Gastrocnemius medialis (tissue), 4 donors: ENCODE measurements around the gene METTL9.

Experiments
- POLR2A ChIP-seq, 2 donors: fragments of 450-650 bp; IDR thresholded peaks; one replicate each; pipeline ENCODE4 v1.6.1; 2017; ENCODE audit warnings: antibody characterized with exemption in 2 of 2, mild to moderate bottlenecking in 2 of 2, moderate library complexity in 2 of 2
- TF ChIP-seq, protein P1 (sequence below), 5 experiments: fragments of 450-650 bp in 3 of 5; fragments of 200-600 bp in 2 of 5; sonication (generic) in 2 of 5; IDR thresholded peaks in 4 of 5; conservative IDR thresholded peaks in 1 of 5; 1 replicate in 4 of 5; 2 replicates in 1 of 5; pipeline ENCODE4 v1.5.1; 2016 to 2019; ENCODE audit warnings: antibody characterized with exemption in 5 of 5, mild to moderate bottlenecking in 3 of 5, moderate library complexity in 3 of 5

DNA sequence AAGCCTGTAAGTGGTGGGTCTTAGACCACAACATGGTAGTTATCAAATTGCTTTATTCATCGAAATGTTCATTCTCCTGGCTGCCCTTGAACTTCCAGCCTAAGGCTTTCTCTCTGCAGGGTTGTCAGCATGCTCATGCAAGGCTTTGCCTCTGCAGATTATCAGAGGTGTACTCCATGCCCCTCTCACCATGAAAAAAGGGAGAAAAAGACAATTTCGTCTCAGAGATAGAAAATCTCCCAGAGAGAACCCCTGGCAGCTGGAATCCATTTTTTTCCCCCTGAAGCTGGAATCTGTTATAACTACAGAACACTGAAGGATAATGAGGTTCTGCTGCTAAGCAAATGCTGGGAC lies 33.9 kb upstream of the METTL9 start:
- no peak for TF ChIP-seq POLR2A (IDR thresholded peaks at IDR 0.05)
- TF ChIP-seq, protein P1, sequence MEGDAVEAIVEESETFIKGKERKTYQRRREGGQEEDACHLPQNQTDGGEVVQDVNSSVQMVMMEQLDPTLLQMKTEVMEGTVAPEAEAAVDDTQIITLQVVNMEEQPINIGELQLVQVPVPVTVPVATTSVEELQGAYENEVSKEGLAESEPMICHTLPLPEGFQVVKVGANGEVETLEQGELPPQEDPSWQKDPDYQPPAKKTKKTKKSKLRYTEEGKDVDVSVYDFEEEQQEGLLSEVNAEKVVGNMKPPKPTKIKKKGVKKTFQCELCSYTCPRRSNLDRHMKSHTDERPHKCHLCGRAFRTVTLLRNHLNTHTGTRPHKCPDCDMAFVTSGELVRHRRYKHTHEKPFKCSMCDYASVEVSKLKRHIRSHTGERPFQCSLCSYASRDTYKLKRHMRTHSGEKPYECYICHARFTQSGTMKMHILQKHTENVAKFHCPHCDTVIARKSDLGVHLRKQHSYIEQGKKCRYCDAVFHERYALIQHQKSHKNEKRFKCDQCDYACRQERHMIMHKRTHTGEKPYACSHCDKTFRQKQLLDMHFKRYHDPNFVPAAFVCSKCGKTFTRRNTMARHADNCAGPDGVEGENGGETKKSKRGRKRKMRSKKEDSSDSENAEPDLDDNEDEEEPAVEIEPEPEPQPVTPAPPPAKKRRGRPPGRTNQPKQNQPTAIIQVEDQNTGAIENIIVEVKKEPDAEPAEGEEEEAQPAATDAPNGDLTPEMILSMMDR (IDR thresholded peaks at IDR 0.05 in 4 of 5, conservative IDR thresholded peaks at IDR 0.05 in 1 of 5): no peak
